ENCODE results near the gene ASTN2.

DNA sequence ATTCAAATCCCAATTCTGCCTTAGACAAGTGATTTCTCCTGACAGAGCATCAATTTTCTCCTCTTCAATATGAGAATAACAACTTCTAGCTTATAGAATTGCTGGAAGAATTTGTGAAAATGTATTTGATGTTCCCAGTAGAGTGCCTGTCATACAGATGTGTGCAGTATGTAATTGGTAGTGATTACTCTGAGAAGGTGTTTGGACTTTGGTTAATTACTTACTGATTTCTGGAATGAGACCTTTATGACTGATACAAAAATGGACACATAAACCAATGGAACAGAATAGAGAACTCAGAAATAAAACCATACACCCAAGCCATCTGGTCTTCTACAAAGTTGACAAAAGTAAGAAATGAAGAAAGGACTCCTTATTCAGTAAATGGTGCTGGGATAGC lies 829.7 kb downstream of the ASTN2 start:
- TF ChIP-seq, protein P1, sequence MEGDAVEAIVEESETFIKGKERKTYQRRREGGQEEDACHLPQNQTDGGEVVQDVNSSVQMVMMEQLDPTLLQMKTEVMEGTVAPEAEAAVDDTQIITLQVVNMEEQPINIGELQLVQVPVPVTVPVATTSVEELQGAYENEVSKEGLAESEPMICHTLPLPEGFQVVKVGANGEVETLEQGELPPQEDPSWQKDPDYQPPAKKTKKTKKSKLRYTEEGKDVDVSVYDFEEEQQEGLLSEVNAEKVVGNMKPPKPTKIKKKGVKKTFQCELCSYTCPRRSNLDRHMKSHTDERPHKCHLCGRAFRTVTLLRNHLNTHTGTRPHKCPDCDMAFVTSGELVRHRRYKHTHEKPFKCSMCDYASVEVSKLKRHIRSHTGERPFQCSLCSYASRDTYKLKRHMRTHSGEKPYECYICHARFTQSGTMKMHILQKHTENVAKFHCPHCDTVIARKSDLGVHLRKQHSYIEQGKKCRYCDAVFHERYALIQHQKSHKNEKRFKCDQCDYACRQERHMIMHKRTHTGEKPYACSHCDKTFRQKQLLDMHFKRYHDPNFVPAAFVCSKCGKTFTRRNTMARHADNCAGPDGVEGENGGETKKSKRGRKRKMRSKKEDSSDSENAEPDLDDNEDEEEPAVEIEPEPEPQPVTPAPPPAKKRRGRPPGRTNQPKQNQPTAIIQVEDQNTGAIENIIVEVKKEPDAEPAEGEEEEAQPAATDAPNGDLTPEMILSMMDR (IDR thresholded peaks at IDR 0.05), result no peak
- TF ChIP-seq EP300 (IDR thresholded peaks at IDR 0.05) (no peak), POLR2A (IDR thresholded peaks at IDR 0.05) (no peak)
